ENCODE measurements around the gene TUBB2A. TPM values are rescaled to one million over a fixed set of nuclear protein-coding genes. Genes with fewer than 3 reads are reported as not detected.

TUBB2A gene
- total RNA-seq (2021; fragmentation: NEBNext Ultra II Directional; extraction: Animal tissue kit (Norgen Biotek cat#: 25700)) (330 and 349 TPM in 2 replicates), polyA plus RNA-seq (2011; rRNA removed) (315 and 408 TPM in 2 replicates), polyA minus RNA-seq (2011; rRNA and poly(A)+ RNA removed) (135 and 152 TPM in 2 replicates)
- polyA plus RNA-seq (2011; cell fraction: cytosol; rRNA removed): 319 TPM
- polyA plus RNA-seq (2011; cell fraction: nucleus; rRNA removed): 327 TPM
- 269 to 376 TPM (median 351 TPM) in 4 replicates for polyA plus RNA-seq (2012, experiment 1 of 2)
- polyA plus RNA-seq (2012, experiment 2 of 2): 288 TPM
- 294 TPM for polyA plus RNA-seq (2013, experiment 1 of 2)
- polyA plus RNA-seq (2013, experiment 2 of 2): 283 TPM
- 270 TPM for polyA minus RNA-seq (2011; cell fraction: cytosol; rRNA and poly(A)+ RNA removed)
- polyA minus RNA-seq (2011; cell fraction: nucleus; rRNA and poly(A)+ RNA removed): 83.7 TPM
- long read RNA-seq, experiment 1, transcript TUBB2A-201 (4 exons, 1,595 nt): major isoform, 165 of 416 reads
- long read RNA-seq, experiment 1, partial matches to known transcripts: 70 of 416 reads
- long read RNA-seq, experiment 1, other reads (novel, unspliced or antisense): 179 of 416 reads
- long read RNA-seq, experiment 2, partial matches to known transcripts: 7 of 23 reads
- long read RNA-seq, experiment 2, other reads (novel, unspliced or antisense): 16 of 23 reads

- no peak for FAIRE-seq
- H3K18ac ChIP-seq (ENCODE audit: extremely low read depth, low read length): peak within 1 kb of the TSS; percentile 90
- peaks cover 4 to 27% (median 12%) of the 10 kb centered on the region in 4 experiments; a peak in 6 of 8 replicates for H3K36me3 ChIP-seq (ENCODE audit: control insufficient read depth in 2 of 4, insufficient read depth in 4 of 4, low read length in 3 of 4)
- H3K79me1 ChIP-seq (ENCODE audit: low read depth, low read length): no peaks in the 10 kb centered on the region
- DNase-seq (ENCODE audit: low read depth in 1 of 2, low spot score in 2 of 2): peak in 1 of 2 experiments; percentile 90
- H2BK15ac ChIP-seq (ENCODE audit: low read length): no peak within 1 kb of the TSS
- peak within 1 kb of the TSS; percentile 61; the same call in 1 of the 2 replicates for H2BK20ac ChIP-seq (ENCODE audit: low read length)
- peak within 1 kb of the TSS; percentile 82; the same call in 1 of the 2 replicates for H2BK5ac ChIP-seq (ENCODE audit: low read depth, low read length)
- H3K9ac ChIP-seq (replicated peaks in 1 of 4; ENCODE audit: extremely low read depth in 1 of 4, low read depth in 3 of 4, low read length in 3 of 4): peak within 1 kb of the TSS; percentile 20 to 78 (median 66)
- H3K4ac ChIP-seq (replicated peaks; ENCODE audit: insufficient read length, low read depth, low read length): peak within 1 kb of the TSS; percentile 79
- H3K79me2 ChIP-seq (ENCODE audit: control insufficient read depth in 1 of 2, insufficient read depth in 2 of 2, low read length in 2 of 2): peaks cover 0 to 8% of the 10 kb centered on the region in 2 experiments; a peak in 2 of 4 replicates
- H2AK5ac ChIP-seq (ENCODE audit: low read depth, low read length): no peak within 1 kb of the TSS
- H2BK120ac ChIP-seq (replicated peaks; ENCODE audit: low read depth, low read length): no peak within 1 kb of the TSS
- no peaks in the 10 kb centered on the region for H3K27me3 ChIP-seq (replicated peaks in 1 of 4; ENCODE audit: control insufficient read depth in 3 of 4, extremely low read depth in 1 of 4, insufficient read depth in 3 of 4, low read length in 3 of 4)
- H3K56ac ChIP-seq (replicated peaks; ENCODE audit: insufficient read length, low read depth, low read length): peak within 1 kb of the TSS; percentile 83
- ChIA-PET CTCF (ENCODE audit: partially characterized antibody) (interaction anchor here (0.6 to 2.2 kb wide), 13 partner anchors 10 to 1731 kb away, joined by 3 to 13 read pairs (median 4); no protein-coding TSS in a partner anchor), POLR2A (ENCODE audit: partially characterized antibody) (interaction anchor here (0.6 to 4.3 kb wide), 25 partner anchors 8 to 431 kb away, joined by 3 to 24 read pairs (median 5); partner anchors contain the start of genes NQO2 and TUBB2B)
- H3K4me3 ChIP-seq (ENCODE audit: extremely low read depth in 1 of 4, insufficient read depth in 2 of 4, low read depth in 3 of 4, low read length in 4 of 4): peak within 1 kb of the TSS; percentile 60 to 79 (median 74)
- peak within 1 kb of the TSS; percentile 77 to 96 for H3K4me2 ChIP-seq (ENCODE audit: insufficient read depth in 1 of 2, low read depth in 2 of 2, low read length in 2 of 2)
- no peak within 1 kb of the TSS for H3K14ac ChIP-seq (ENCODE audit: insufficient read length)
- H3K27ac ChIP-seq (ENCODE audit: low read depth, low read length): peak within 1 kb of the TSS; percentile 24; the same call in 1 of the 2 replicates
- H4K5ac ChIP-seq (ENCODE audit: insufficient read length, low read depth, low read length): peak within 1 kb of the TSS; percentile 10
- 2% methylated on average over 42 of the region's 95 CpGs; no CpG with 5 or more reads in 1 of the 2 experiments for WGBS, 2 experiments (ENCODE audit: extremely low coverage in 1 of 2, insufficient coverage in 1 of 2, insufficient read length in 1 of 2, insufficient replicate concordance in 2 of 2, low coverage in 1 of 2, low lambda C conversion rate in 2 of 2, missing lambda C conversion rate in 1 of 2)
- H4K20me1 ChIP-seq (replicated peaks in 1 of 2; ENCODE audit: control insufficient read depth in 1 of 2, insufficient read depth in 2 of 2, low read length in 2 of 2): peaks cover 2 to 5% of the 10 kb centered on the region in 2 experiments
- H4K91ac ChIP-seq (replicated peaks; ENCODE audit: insufficient read length, low read length): no peak within 1 kb of the TSS
- peaks cover 11% of the 10 kb centered on the region for H3K23me2 ChIP-seq (ENCODE audit: low read depth, low read length)
- peak within 1 kb of the TSS; percentile 35 for H4K8ac ChIP-seq (ENCODE audit: extremely low read depth, insufficient read depth, low read length)
- H3K4me1 ChIP-seq (replicated peaks in 1 of 4; ENCODE audit: control insufficient read depth in 3 of 4, insufficient read depth in 4 of 4, low read length in 3 of 4): peaks cover 0 to 20% (median 9%) of the 10 kb centered on the region in 4 experiments; a peak in 5 of 7 replicates
- no peak within 1 kb of the TSS; the same call in 1 of the 2 replicates for H2BK12ac ChIP-seq (ENCODE audit: low read depth, low read length)
- H2AFZ ChIP-seq (ENCODE audit: low read length): no peak within 1 kb of the TSS
- H3K23ac ChIP-seq (ENCODE audit: insufficient read length): no peak within 1 kb of the TSS
- no peaks in the 10 kb centered on the region for H3K9me3 ChIP-seq (ENCODE audit: insufficient read depth in 2 of 2, low read depth in 1 of 2, low read length in 1 of 2)
- no peak for TF ChIP-seq SIRT6 (IDR thresholded peaks at IDR 0.05; ENCODE audit: low read length)
- peak; percentile 62; the same call in 1 of the 2 replicates for TF ChIP-seq RBBP5 (IDR thresholded peaks at IDR 0.05; ENCODE audit: borderline replicate concordance, low read depth, low read length)
- peak; percentile 79 for TF ChIP-seq PHF8 (conservative IDR thresholded peaks at IDR 0.05; ENCODE audit: low read depth, low read length)
- no peak for TF ChIP-seq SP1 (IDR thresholded peaks at IDR 0.05; ENCODE audit: low read depth, low read length)
- TF ChIP-seq KDM4A (IDR thresholded peaks at IDR 0.05; ENCODE audit: low read depth, low read length, severe bottlenecking): peak; percentile 63
- TF ChIP-seq TAF1 (IDR thresholded peaks at IDR 0.05; ENCODE audit: low read depth, low read length): peak; percentile 78
- TF ChIP-seq SIN3A (conservative IDR thresholded peaks at IDR 0.05 in 1 of 2, IDR thresholded peaks at IDR 0.05 in 1 of 2; ENCODE audit: low read depth in 1 of 2, low read length in 2 of 2): peak; percentile 37 to 56; a peak in 1 of 4 replicates
Measured at GRCh38 chr6:3157131-3157933, at the start of gene TUBB2A. Gene TUBB2A (minus strand): TSS chr6:3157544. CDS start chr6:3157463, 81 bp downstream.
